Keratinocyte (primary cell): ENCODE results near the gene RASSF7.

Experiments used
- EZH2 ChIP-seq: IDR thresholded peaks from one replicate; pipeline ENCODE4 v1.6.1; 2012; ENCODE audit warnings: inconsistent platforms, mild to moderate bottlenecking, low read length, moderate library complexity
- TF ChIP-seq, protein P1 (sequence below), 3 experiments: IDR thresholded peaks in 1 of 3; conservative IDR thresholded peaks in 1 of 3; optimal IDR thresholded peaks in 1 of 3; 2 replicates in 2 of 3; 3 replicates in 1 of 3; pipeline versions ENCODE3 to v1.5.1; 2011; ENCODE audit warnings: low read length in 3 of 3, mild to moderate bottlenecking in 3 of 3, moderate library complexity in 2 of 3, control low read depth in 1 of 3, inconsistent platforms in 1 of 3; ENCODE audit not compliant: insufficient read depth in 2 of 3; ENCODE audit errors: extremely low read depth in 1 of 3

GRCh38 chr11:535519-536454 lies 25.0 kb upstream of the RASSF7 start, which contains the start of gene HRAS:
- TF ChIP-seq, protein P1, sequence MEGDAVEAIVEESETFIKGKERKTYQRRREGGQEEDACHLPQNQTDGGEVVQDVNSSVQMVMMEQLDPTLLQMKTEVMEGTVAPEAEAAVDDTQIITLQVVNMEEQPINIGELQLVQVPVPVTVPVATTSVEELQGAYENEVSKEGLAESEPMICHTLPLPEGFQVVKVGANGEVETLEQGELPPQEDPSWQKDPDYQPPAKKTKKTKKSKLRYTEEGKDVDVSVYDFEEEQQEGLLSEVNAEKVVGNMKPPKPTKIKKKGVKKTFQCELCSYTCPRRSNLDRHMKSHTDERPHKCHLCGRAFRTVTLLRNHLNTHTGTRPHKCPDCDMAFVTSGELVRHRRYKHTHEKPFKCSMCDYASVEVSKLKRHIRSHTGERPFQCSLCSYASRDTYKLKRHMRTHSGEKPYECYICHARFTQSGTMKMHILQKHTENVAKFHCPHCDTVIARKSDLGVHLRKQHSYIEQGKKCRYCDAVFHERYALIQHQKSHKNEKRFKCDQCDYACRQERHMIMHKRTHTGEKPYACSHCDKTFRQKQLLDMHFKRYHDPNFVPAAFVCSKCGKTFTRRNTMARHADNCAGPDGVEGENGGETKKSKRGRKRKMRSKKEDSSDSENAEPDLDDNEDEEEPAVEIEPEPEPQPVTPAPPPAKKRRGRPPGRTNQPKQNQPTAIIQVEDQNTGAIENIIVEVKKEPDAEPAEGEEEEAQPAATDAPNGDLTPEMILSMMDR (optimal IDR thresholded peaks at IDR 0.05 in 1 of 3, IDR thresholded peaks at IDR 0.05 in 1 of 3, conservative IDR thresholded peaks at IDR 0.05 in 1 of 3; ENCODE audit: extremely low read depth in 1 of 3, insufficient read depth in 2 of 3, low read length in 3 of 3): no peak
- TF ChIP-seq EZH2: no peak
